HFF-Myc (cell line): ENCODE measurements around the gene FBXO33.

Source experiments
- DNase-seq: peaks from one replicate; pipeline ENCODE4 v3.0.0-alpha.2; 2011; ENCODE audit warnings: low read depth; ENCODE audit errors: extremely low read depth
- H3K4me3 ChIP-seq: replicated peaks from 2 replicates; pipeline ENCODE4 v1.5.1; 2011; ENCODE audit warnings: low read depth, mild to moderate bottlenecking, control low read depth, low read length
- CTCF ChIP-seq: IDR thresholded peaks from 2 replicates; pipeline ENCODE4 v1.5.1; 2012; ENCODE audit warnings: mild to moderate bottlenecking, low read depth, low read length, control low read depth; ENCODE audit errors: missing control alignments

FBXO33 gene

GRCh38 chr14:39376667-39377403 lies 55.4 kb downstream of the FBXO33 start:
- no peak for DNase-seq
- no peak overlapping the region for H3K4me3 ChIP-seq
- TF ChIP-seq CTCF: no peak

GRCh38 chr14:39374851-39375250 lies 57.4 kb downstream of the FBXO33 start:
- no peak overlapping the region for H3K4me3 ChIP-seq
- no peak for DNase-seq
- TF ChIP-seq CTCF: no peak

- no peak overlapping the region for H3K4me3 ChIP-seq
- DNase-seq: no peak
- no peak for TF ChIP-seq CTCF
Measured at GRCh38 chr14:39372656-39373055, 59.6 kb downstream of the FBXO33 start.

- TF ChIP-seq CTCF: no peak
- H3K4me3 ChIP-seq: no peak overlapping the region
- DNase-seq: no peak
Measured at GRCh38 chr14:39370415-39370814, 61.8 kb downstream of the FBXO33 start.

- no peak for TF ChIP-seq CTCF
- DNase-seq: no peak
- no peak overlapping the region for H3K4me3 ChIP-seq
Measured at GRCh38 chr14:39369029-39369428, 63.2 kb downstream of the FBXO33 start.

GRCh38 chr14:39368261-39368959 lies 63.8 kb downstream of the FBXO33 start:
- no peak overlapping the region for H3K4me3 ChIP-seq
- peak; percentile 49 for TF ChIP-seq CTCF
- DNase-seq: peak; percentile 64

- TF ChIP-seq CTCF: no peak
- no peak for DNase-seq
- no peak overlapping the region for H3K4me3 ChIP-seq
Measured at GRCh38 chr14:39367387-39367751, 64.9 kb downstream of the FBXO33 start.
